OCI-LY7 (cell line): ENCODE results near the gene HEATR5A.

ENCODE experiments used
- CTCF ChIP-seq: fragments of 200-600 bp; sonication (generic); conservative IDR thresholded peaks from 2 replicates; pipeline ENCODE4 v1.5.1; 2014; ENCODE audit warnings: mild to moderate bottlenecking, antibody characterized with exemption, low read length, moderate library complexity, mixed read lengths
- EZH2phosphoT487 ChIP-seq: fragments of 200-600 bp; sonication (generic); IDR thresholded peaks from 2 replicates; pipeline ENCODE4 v1.6.1; 2018; ENCODE audit warnings: low read depth, borderline replicate concordance, mild to moderate bottlenecking, mixed run types, antibody characterized with exemption, low read length, moderate library complexity, mixed read lengths

GRCh38 chr14:31426663-31427062, 6.3 kb upstream of the HEATR5A start:
- no peak for TF ChIP-seq CTCF
- TF ChIP-seq EZH2phosphoT487, result no peak
